H9 (cell line): Measurements from ENCODE around the gene TLN1. TPM values are rescaled to one million over a fixed set of nuclear protein-coding genes. Genes with fewer than 3 reads are reported as not detected.

Source experiments
- DNase-seq: peaks from one replicate; pipeline ENCODE4 v3.0.0-alpha.2; 2017
- H2AFZ ChIP-seq: one replicate; pipeline ENCODE4 v1.6.1; 2013; ENCODE audit warnings: mild to moderate bottlenecking, low read length, control low read depth, moderate library complexity
- H2AK5ac ChIP-seq: 2 replicates; pipeline ENCODE4 v1.6.1; 2013; ENCODE audit warnings: low read length, control low read depth, mixed read lengths; ENCODE audit not compliant: insufficient read length
- H2BK120ac ChIP-seq: one replicate; pipeline ENCODE4 v1.6.1; 2013; ENCODE audit warnings: low read depth, mild to moderate bottlenecking, low read length, control low read depth, inconsistent platforms; ENCODE audit not compliant: poor library complexity, severe bottlenecking
- H2BK12ac ChIP-seq: 2 replicates; pipeline ENCODE4 v1.6.1; 2013; ENCODE audit warnings: low read length, control low read depth, mixed read lengths, low read depth; ENCODE audit not compliant: insufficient read length
- H2BK15ac ChIP-seq: 2 replicates; pipeline ENCODE4 v1.6.1; 2013; ENCODE audit warnings: low read depth, low read length, control low read depth
- H2BK20ac ChIP-seq: one replicate; pipeline ENCODE4 v1.6.1; 2013; ENCODE audit warnings: low read depth, mild to moderate bottlenecking, low read length, control low read depth, inconsistent platforms; ENCODE audit not compliant: poor library complexity, severe bottlenecking
- H2BK5ac ChIP-seq: 2 replicates; pipeline ENCODE4 v1.6.1; 2013; ENCODE audit warnings: low read length, control low read depth, mixed read lengths; ENCODE audit not compliant: insufficient read length
- H3K14ac ChIP-seq: 2 replicates; pipeline ENCODE4 v1.6.1; 2013; ENCODE audit warnings: low read length, control low read depth; ENCODE audit not compliant: insufficient read depth
- H3K18ac ChIP-seq: 2 replicates; pipeline ENCODE4 v1.6.1; 2013; ENCODE audit warnings: low read depth, mild to moderate bottlenecking, mixed read lengths, low read length, control low read depth; ENCODE audit not compliant: insufficient read length
- H3K23ac ChIP-seq: 2 replicates; pipeline ENCODE4 v1.6.1; 2013; ENCODE audit warnings: low read length, control low read depth, mixed read lengths, low read depth; ENCODE audit not compliant: insufficient read length
- H3K23me2 ChIP-seq: 2 replicates; pipeline ENCODE4 v1.6.1; 2013; ENCODE audit warnings: low read depth, mild to moderate bottlenecking, mixed read lengths, low read length, control low read depth; ENCODE audit not compliant: insufficient read length, poor library complexity, severe bottlenecking
- H3K27ac ChIP-seq: 2 replicates; pipeline ENCODE4 v1.5.1; 2013; ENCODE audit warnings: low read length, control low read depth, mixed read lengths, low read depth; ENCODE audit not compliant: insufficient read length
- H3K27me3 ChIP-seq: 2 replicates; pipeline ENCODE4 v1.6.1; 2013; ENCODE audit warnings: low read length, control low read depth, inconsistent platforms; ENCODE audit not compliant: insufficient read depth
- H3K4ac ChIP-seq: 2 replicates; pipeline ENCODE4 v1.6.1; 2013; ENCODE audit warnings: low read depth, mild to moderate bottlenecking, control low read depth, inconsistent platforms, low read length, moderate library complexity
- H3K4me1 ChIP-seq: 2 replicates; pipeline ENCODE4 v1.6.1; 2013; ENCODE audit warnings: low read length, control low read depth, inconsistent platforms; ENCODE audit not compliant: insufficient read depth
- H3K4me2 ChIP-seq: 2 replicates; pipeline ENCODE4 v1.6.1; 2013; ENCODE audit warnings: low read length, control low read depth, mixed read lengths; ENCODE audit not compliant: insufficient read length, insufficient read depth
- H3K56ac ChIP-seq: 2 replicates; pipeline ENCODE4 v1.6.1; 2013; ENCODE audit warnings: low read depth, mild to moderate bottlenecking, mixed read lengths, low read length, control low read depth; ENCODE audit not compliant: insufficient read length
- H3K79me1 ChIP-seq: 2 replicates; pipeline ENCODE4 v1.6.1; 2013; ENCODE audit warnings: low read depth, mild to moderate bottlenecking, moderate library complexity, low read length, control low read depth, inconsistent platforms; ENCODE audit not compliant: insufficient read depth, poor library complexity, severe bottlenecking
- H3K79me2 ChIP-seq: 2 replicates; pipeline ENCODE4 v1.6.1; 2013; ENCODE audit warnings: low read length, control low read depth, inconsistent platforms; ENCODE audit not compliant: insufficient read depth
- H3K9ac ChIP-seq: 2 replicates; pipeline ENCODE4 v1.6.1; 2013; ENCODE audit warnings: low read length, control low read depth, mixed read lengths; ENCODE audit not compliant: insufficient read length; ENCODE audit errors: extremely low read depth
- H3K9me3 ChIP-seq: one replicate; pipeline ENCODE4 v1.6.1; 2013; ENCODE audit warnings: low read depth, low read length, inconsistent platforms; ENCODE audit not compliant: control insufficient read depth
- H3T11ph ChIP-seq: one replicate; pipeline ENCODE4 v1.6.1; 2013; ENCODE audit warnings: mild to moderate bottlenecking, low read length, control low read depth, inconsistent platforms
- H4K20me1 ChIP-seq: one replicate; pipeline ENCODE4 v1.6.1; 2013; ENCODE audit not compliant: control insufficient read depth, insufficient read length, insufficient read depth
- H4K5ac ChIP-seq: 2 replicates; pipeline ENCODE4 v1.6.1; 2013; ENCODE audit warnings: low read depth, mild to moderate bottlenecking, mixed read lengths, low read length, control low read depth; ENCODE audit not compliant: insufficient read length
- H4K8ac ChIP-seq: replicated peaks from 2 replicates; pipeline ENCODE4 v1.6.1; 2013; ENCODE audit warnings: low read length, control low read depth, mixed read lengths, low read depth; ENCODE audit not compliant: insufficient read length
- H4K91ac ChIP-seq: 2 replicates; pipeline ENCODE4 v1.6.1; 2013; ENCODE audit warnings: low read depth, mild to moderate bottlenecking, moderate library complexity, mixed read lengths, low read length, control low read depth; ENCODE audit not compliant: insufficient read length
- H3K27ac Mint-ChIP-seq, 3 experiments: 2 replicates in 2 of 3; 3 replicates in 1 of 3; pipeline ENCODE4 v1.8.0; 2020 to 2021; ENCODE audit warnings: mixed read lengths in 3 of 3, mild to moderate bottlenecking in 1 of 3, moderate library complexity in 1 of 3
- H3K27me3 Mint-ChIP-seq: 2 replicates; pipeline ENCODE4 v1.8.0; 2021; ENCODE audit warnings: low read depth, mild to moderate bottlenecking, moderate library complexity, mixed read lengths
- H3K36me3 Mint-ChIP-seq, 3 experiments: 2 replicates in 2 of 3; 3 replicates in 1 of 3; pipeline ENCODE4 v1.8.0; 2020 to 2021; ENCODE audit warnings: low read depth in 3 of 3, mixed read lengths in 3 of 3; ENCODE audit not compliant: insufficient read depth in 1 of 3
- H3K4me1 Mint-ChIP-seq, 2 experiments: 2 replicates each; pipeline ENCODE4 v1.8.0; 2020; ENCODE audit warnings: mixed read lengths in 2 of 2
- H3K4me3 Mint-ChIP-seq, 2 experiments: 2 replicates in 1 of 2; 3 replicates in 1 of 2; pipeline ENCODE4 v1.8.0; 2020 to 2021; ENCODE audit warnings: mild to moderate bottlenecking in 2 of 2, mixed read lengths in 2 of 2, moderate library complexity in 1 of 2
- H3K9me3 Mint-ChIP-seq, 2 experiments: 2 replicates in 1 of 2; 3 replicates in 1 of 2; pipeline ENCODE4 v1.8.0; 2020; ENCODE audit warnings: mild to moderate bottlenecking in 2 of 2, mixed read lengths in 2 of 2, moderate library complexity in 1 of 2
- CTCF ChIP-seq: fragments of 200-600 bp; sonication (generic); conservative IDR thresholded peaks from 3 replicates; pipeline ENCODE4 v1.8.0; 2021; ENCODE audit warnings: antibody characterized with exemption, mild to moderate bottlenecking
- WGBS: extraction: QIAGEN DNeasy Blood & Tissue Kit; methylation state at CpG from one replicate; pipeline ENCODE4 v1.1.7; 2013; ENCODE audit warnings: missing lambda C conversion rate, low lambda C conversion rate, mixed read lengths; ENCODE audit not compliant: insufficient read length; ENCODE audit errors: extremely low coverage; 5-methylcytosine and 5-hydroxymethylcytosine counted together
- total RNA-seq: library from RNA; stranded (reverse); gene quantifications from 2 replicates; pipeline ENCODE4 v1.2.1, GENCODE V29; 2021

Gene TLN1
- total RNA-seq, 1 experiment from 2014 or later, result 102 TPM

- peaks cover 3% of the 10 kb centered on the region; the same call in 1 of the 2 replicates for H3K4me1 ChIP-seq
- peak overlapping the region; percentile 8 for H3K18ac ChIP-seq
- no peak overlapping the region for H2BK12ac ChIP-seq
- H3K23me2 ChIP-seq, result peaks cover 11% of the 10 kb centered on the region
- H3K56ac ChIP-seq, result no peak overlapping the region
- no peaks in the 10 kb centered on the region for H3K9me3 ChIP-seq
- Mint-ChIP-seq H3K36me3 (peaks cover 19 to 26% (median 24%) of the 10 kb centered on the region in 3 experiments), H3K27ac (peak overlapping the region; percentile 98 to 100 (median 99); a peak in 5 of 7 replicates), H3K27me3 (peaks cover 18% of the 10 kb centered on the region), H3K4me3 (peak overlapping the region; percentile 64 to 85), H3K9me3 (peaks cover 2 to 3% of the 10 kb centered on the region in 2 experiments; a peak in 3 of 5 replicates), H3K4me1 (peaks cover 18% of the 10 kb centered on the region in 2 experiments)
- peak overlapping the region; percentile 50; the same call in 1 of the 2 replicates for H3K14ac ChIP-seq
- peak overlapping the region; percentile 24 for H3K9ac ChIP-seq
- H3K23ac ChIP-seq, result no peak overlapping the region
- H3K79me2 ChIP-seq, result no peaks in the 10 kb centered on the region
- peak overlapping the region; percentile 76 for H3K4me2 ChIP-seq
- TF ChIP-seq CTCF, result no peak
- WGBS, result no CpG with 5 or more reads among the region's 25 CpGs
- H4K91ac ChIP-seq, result no peak overlapping the region
- H2BK120ac ChIP-seq, result no peak overlapping the region
- H2BK5ac ChIP-seq, result no peak overlapping the region
- no peak overlapping the region for H2BK15ac ChIP-seq
- no peak overlapping the region for H2AK5ac ChIP-seq
- DNase-seq, result no peak
- no peak overlapping the region for H3K4ac ChIP-seq
- no peaks in the 10 kb centered on the region for H3K79me1 ChIP-seq
- no peak overlapping the region for H3K27ac ChIP-seq
- H4K8ac ChIP-seq, result no peak overlapping the region
- no peaks in the 10 kb centered on the region for H4K20me1 ChIP-seq
- H4K5ac ChIP-seq, result no peak overlapping the region
- no peak overlapping the region for H3T11ph ChIP-seq
- no peak overlapping the region for H2BK20ac ChIP-seq
- no peak overlapping the region for H2AFZ ChIP-seq
- no peaks in the 10 kb centered on the region for H3K27me3 ChIP-seq
These were observed 75.0 kb downstream of the TLN1 start for GRCh38 chr9:35656831-35657545.
